ENCODE results near the gene DNAJC5.
A peak's percentile ranks its signal among the peaks of the same experiment; 100 is the strongest.
"Not testable (repeated sequence)": the region's sequence is repeated elsewhere in the genome, so short reads cannot be mapped to it uniquely, and the experiment has no call there.

The DNAJC5 gene

GRCh38 chr20:63911176-63911575 is 16.2 kb downstream of the DNAJC5 start:
- DNase-seq (ENCODE audit: low spot score): peak; percentile 73

DNA sequence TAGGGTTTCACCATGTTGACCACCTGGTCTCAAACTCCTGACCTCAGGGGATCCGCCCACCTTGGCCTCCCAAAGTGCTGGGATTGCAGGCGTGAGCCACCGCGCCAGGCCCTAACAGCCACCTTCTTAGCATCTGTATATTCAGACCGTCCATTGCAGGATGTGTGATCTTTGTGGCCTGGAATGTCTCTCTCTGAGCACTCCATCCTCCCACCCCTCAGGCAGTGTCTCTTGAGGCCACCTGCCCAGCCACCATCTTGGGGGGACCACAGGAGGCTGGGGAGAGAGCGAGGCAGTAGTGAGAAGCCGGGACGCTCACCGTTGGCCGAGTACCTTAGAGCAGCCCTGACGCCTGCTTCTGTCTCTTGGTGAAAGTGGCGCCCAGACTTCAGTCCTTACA is 18.8 kb downstream of the DNAJC5 start:
- no peak for DNase-seq (ENCODE audit: low spot score)

DNA sequence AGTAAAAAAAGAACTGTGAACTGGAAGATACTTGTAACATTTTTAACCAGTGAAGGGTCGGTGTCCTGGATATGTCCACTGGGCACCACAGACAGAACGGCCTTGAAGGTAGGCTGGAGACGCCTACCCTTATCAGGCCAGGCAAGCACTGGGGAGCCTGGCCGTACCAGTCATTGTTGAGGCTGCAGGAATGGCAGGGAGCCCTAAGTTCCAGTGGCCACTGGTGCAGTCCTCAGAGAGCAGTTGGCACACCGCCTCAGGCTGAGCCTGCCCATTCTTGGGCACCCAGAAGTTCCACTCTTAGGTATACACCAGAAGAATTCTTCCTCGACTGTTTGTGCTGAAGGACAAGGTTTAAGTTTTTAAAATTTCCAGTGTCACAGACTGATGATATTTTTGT is 20.5 kb downstream of the DNAJC5 start:
- no peak for DNase-seq (ENCODE audit: low spot score)

DNA sequence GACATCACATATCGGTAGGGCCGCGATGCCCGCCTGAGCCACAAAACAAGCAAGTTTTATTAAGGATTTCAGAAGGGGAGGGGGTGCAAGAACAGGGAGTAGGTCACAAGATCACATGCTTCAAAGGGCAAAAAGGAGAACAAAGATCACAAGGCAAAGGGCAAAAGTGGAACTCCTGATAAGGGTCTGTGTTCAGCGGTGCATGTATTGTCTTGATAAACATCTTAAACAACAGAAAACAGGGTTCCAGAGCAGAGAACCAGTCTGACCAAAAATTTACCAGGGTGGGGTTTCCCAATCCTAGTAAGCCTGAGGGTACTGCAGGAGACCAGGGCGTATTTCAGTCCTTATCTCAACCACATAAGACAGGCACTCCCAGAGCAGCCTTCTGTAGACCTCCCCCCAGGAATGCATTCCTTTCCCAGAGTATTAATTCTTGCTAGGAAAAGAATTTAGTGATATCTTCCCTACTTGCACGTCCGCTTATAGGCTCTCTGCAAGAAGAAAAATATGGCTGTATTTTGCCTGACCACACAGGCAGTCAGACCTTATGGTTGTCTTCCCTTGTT is 21.5 kb downstream of the DNAJC5 start:
- DNase-seq (ENCODE audit: low spot score): not testable (repeated sequence)

GRCh38 chr20:63917811-63918210 is 22.9 kb downstream of the DNAJC5 start:
- no peak for DNase-seq (ENCODE audit: low spot score)

GRCh38 chr20:63919130-63919529 is 24.2 kb downstream of the DNAJC5 start:
- DNase-seq (ENCODE audit: low spot score): no peak

GRCh38 chr20:63920226-63920625 is 25.3 kb downstream of the DNAJC5 start:
- DNase-seq (ENCODE audit: low spot score): no peak

DNA sequence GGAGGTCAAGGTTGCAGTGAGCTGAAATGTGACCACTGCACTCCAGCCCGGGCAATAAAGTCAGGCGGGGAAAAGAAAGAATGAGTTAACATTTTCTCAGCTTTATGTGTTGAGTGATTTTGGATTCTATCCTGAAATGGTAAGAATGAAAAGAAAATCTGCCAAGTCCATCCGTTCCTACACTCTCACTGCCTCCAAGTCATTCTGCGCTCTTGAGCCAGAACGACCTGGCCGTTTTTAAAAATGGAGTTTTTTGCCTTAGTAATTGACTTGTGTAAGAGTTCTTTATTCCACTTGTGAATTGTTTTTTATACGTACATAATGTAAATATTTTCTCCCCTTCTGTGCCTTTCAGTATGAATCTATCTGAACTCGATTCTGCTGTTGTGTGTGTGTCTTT is 28.7 kb downstream of the DNAJC5 start:
- no peak for DNase-seq (ENCODE audit: low spot score)

DNA sequence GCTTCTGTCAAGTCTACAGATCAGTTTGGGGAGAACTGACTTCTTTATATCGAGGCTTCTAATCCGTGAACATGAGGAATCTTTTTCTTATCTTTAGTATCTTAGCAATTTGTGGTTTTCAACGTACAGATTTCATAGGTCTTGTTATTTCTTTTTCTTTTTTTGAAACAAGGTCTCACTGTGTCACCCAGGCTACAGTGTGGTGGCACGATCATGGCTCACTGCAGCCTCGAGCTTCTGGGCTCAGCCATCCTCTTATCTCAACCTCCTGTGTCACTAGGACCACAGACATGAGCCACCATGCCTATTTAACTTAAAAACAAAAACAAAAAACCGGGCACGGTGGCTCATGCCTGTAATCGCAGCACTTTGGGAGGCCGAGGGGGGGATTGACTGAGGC is 29.3 kb downstream of the DNAJC5 start:
- DNase-seq (ENCODE audit: low spot score): no peak

DNA sequence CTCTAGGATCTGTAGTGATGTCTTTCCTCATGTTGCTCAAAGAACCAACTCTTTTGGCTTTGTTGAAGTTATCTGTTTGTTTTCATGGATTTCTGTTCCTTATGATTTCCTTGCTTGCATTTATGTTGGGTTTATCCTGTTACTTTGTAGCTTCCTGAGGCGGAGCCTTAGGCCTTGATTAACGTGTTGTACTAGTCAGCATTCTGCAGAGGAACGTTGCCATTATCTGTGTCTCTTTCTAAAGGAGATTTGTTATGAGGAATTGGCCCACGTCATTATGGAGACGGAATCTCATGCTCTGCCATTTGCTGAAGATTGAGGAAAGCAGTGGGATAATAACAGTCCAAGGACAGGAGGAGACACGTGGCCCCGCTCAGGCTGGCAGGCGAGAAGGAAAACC is 31.4 kb downstream of the DNAJC5 start:
- DNase-seq (ENCODE audit: low spot score): no peak

DNA sequence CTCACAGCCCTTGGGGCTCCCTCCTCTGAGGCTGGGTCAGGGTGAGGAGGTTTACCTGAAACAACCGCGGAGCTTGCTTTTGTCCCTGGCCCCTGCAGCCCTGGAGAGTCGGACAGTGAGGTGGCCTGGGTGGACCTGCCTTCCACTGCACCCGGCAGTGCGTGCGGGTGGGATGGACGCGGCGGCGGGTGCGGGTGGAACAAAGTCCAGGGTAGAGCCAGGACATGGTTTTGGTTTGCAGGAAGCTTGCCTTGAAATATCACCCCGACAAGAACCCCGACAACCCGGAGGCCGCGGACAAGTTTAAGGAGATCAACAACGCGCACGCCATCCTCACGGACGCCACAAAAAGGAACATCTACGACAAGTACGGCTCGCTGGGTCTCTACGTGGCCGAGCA is 34.1 kb downstream of the DNAJC5 start:
- no peak for DNase-seq (ENCODE audit: low spot score)

DNA sequence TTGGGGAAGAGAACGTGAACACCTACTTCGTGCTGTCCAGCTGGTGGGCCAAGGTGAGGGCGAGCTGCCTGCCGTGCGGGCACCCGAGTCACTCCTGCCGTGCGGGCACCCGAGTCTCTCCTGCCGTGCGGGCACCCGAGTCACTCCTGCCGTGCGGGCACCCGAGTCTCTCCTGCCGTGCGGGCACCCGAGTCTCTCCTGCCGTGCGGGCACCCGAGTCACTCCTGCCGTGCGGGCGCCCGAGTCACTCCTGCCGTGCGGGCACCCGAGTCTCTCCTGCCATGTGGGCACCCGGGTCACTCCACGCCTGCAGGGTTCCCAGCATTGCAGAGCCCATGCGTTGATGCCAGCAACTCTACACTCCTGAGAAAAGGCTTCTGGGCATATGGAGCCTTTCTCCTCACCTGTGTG is 34.6 kb downstream of the DNAJC5 start:
- not testable (repeated sequence) for DNase-seq (ENCODE audit: low spot score)

- no peak for DNase-seq (ENCODE audit: low spot score)
Observed at GRCh38 chr20:63930971-63931553, 36.1 kb downstream of the DNAJC5 start.

- DNase-seq (ENCODE audit: low spot score): no peak
Observed at GRCh38 chr20:63931735-63932134, 36.8 kb downstream of the DNAJC5 start.

DNA sequence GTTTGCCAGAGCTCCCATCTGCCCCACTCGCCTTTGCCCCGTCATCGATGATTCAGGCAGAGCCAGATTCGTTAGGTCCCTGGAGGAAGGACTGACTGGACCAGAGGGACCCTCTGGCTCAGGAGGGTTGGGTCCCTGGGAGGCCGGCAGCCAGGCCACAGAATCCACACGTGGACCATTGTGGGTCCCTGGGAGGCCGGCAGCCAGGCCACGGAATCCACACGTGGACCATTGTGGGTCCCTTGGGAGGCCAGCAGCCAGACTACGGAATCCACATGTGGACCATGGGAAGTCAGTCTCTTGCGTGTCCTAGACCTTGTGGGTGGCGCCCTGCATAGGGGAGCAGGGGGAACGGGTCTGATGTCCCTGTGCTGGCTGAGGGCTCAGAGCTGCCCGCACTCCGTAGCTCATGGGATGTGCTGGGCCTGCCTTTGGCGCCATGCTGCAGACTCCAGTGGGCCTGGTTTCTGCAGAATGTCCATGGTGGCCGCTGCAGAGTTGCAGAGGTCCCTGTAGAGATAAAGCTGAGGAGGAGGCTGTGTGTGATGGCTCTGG is 37.8 kb downstream of the DNAJC5 start:
- DNase-seq (ENCODE audit: low spot score): no peak

DNA sequence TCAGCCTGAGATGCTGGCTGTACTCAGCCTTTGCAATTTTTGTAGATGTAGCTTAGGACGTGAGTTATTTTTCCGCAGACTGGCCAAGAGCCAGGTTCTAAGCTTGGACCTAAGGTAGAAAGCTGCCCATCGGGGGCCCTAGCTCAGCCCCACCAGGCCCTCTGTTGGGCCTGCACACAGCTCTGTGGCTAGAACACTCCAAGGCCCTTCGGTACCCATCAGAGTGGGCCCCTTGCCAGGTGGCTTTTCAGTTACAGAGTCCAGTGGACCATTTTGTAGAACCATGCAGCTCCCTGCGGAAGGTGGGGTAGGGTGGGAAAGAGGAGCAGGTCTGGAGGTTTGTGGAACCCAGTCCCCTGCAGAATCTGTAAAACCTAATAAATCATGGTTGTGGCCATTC is 38.7 kb downstream of the DNAJC5 start:
- DNase-seq (ENCODE audit: low spot score): no peak

- DNase-seq (ENCODE audit: low spot score): no peak
Observed at GRCh38 chr20:63934271-63935068, 39.5 kb downstream of the DNAJC5 start.

DNA sequence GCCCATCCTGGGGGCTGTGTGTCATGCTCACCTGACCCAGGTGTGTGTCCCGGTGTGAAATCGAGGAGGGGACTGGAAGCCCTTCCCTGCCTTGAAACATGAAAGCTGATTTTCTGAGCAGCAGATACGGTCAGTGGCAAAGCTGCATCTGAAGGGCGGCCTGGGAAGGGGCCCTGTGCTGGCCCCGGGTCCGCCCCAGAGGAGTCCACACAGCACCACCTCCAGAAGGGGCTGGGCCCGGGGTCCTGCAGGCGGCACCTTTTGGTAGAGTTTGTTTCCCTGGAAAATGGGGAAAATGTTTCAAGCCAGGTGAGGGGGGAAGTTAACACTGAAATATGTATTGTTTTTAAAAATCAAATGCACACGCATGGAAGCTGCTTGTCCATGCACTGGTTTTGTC is 40.5 kb downstream of the DNAJC5 start:
- DNase-seq (ENCODE audit: low spot score): no peak

DNA sequence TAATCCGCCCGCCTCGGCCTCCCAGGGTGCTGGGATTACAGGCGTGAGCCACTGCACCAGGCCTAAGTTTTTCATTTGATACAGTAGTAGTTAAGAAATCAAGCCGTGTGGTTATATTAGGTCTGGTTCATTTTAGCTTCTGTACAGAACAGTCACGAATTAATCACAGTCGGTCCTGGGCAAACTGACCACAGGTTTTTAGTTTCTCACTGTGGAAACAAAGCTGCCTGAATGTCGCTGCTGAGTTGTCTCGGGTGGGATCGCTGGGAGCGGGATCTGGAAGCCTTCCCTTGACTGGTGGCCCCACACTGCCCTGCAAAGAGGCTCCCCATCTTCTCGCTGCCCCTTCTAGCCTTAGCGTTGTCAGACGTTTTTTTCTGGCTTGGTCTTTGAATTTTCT is 42.7 kb downstream of the DNAJC5 start:
- no peak for DNase-seq (ENCODE audit: low spot score)

DNA sequence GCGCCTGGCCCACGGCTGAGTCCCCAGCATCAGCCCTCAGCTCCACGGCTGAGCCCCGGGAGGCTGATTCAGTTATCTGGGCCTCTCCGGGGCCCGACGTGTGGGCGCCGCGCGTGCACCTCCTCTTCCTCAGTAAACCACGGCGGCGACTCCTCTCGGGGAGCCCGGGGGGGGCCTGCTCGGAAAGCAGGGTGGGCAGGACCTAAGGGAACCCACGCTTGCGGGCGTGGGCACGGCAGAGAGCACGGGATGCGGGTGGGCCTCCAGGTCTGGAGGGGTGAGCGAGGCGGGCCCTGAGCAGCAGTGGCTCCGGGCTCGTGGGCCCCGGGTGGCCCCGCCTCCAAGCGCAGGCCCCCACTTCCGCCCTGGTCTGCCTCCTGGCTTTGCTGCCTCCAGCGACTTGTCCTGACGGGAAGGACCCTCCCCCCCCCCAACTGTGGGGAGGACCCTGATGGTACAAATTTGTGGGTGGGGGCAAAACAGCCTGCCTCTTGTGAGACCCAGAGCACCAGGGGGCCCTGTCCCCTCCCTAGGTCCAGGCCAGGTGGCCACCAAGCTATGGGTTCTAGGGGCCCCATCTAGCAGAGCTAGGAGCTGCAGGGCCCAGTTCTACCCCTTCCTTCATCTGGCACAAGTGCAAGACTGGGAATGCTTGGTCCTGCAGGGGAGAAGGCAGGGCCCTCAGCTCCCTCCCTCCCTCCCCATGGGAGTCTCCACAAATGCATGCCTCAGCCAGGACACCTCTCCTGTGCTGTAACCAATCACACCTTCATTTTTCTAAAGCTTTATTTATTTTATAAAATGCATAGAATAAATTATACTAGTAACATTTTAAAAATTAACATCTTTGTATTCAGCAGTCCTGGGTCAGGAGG is 44.4 kb downstream of the DNAJC5 start:
- no peak for DNase-seq (ENCODE audit: low spot score)

DNA sequence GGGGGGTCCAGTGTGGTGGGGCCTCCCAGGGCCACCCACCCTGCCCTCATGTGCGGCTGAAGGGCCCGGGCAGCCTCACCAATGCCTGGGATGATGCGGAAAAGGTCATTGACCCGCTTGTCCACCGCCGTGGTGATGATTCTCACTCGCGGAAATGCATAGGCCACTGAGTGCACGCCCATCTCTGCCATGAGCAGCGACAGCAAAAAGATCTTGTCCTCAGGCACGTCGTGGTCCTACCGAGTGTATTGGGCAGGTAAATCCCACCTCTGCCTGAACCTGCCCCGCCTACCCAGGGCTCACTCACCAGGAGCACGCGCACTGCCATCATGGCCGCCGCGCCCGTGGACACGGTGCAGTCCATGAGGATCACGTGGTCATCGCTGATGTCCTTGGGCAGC is 45.1 kb downstream of the DNAJC5 start:
- no peak for DNase-seq (ENCODE audit: low spot score)
